Bone marrow (tissue), 2 donors: Measurements from ENCODE around the gene JCAD.
"Not testable (repeated sequence)": the region's sequence is repeated elsewhere in the genome, so short reads cannot be mapped to it uniquely, and the experiment has no call there.

Experiments
- DNase-seq, 2 donors: peaks; one replicate each; lab custom pipeline; 2025; lab: John Stamatoyannopoulos, UW

The JCAD gene

DNA sequence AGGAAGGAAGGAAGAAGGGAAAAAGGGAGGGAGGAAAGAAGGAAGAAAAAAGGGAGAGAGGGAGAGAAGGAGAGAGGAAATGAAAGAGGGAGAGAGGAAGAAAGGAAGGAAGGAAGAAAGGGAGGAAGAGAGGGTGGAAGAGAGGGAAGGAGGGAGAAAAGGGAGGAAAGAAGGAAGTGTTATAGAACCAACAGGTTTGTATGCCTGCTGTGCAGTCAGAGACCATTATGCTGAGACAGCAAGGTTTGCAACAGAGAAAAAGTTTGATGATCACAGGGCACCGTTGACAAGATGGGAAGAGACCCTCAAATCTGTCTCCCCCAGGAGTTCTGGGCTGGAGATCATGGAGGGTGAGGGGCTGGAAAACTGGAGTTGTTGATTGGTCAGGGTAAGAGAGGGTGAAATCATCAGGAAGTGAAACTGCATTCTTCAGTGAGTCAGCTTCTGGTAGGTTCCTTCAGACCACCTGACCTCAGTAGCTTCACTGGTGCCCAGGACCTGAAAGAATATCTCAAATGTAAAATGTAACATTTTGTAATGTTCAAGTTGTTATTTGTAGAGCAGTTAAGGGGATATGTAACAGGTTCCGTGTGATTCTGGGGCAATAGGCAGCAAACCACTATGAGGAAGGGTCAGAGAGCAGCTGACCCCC lies 76.3 kb downstream of the JCAD start:
- no peak for DNase-seq

DNA sequence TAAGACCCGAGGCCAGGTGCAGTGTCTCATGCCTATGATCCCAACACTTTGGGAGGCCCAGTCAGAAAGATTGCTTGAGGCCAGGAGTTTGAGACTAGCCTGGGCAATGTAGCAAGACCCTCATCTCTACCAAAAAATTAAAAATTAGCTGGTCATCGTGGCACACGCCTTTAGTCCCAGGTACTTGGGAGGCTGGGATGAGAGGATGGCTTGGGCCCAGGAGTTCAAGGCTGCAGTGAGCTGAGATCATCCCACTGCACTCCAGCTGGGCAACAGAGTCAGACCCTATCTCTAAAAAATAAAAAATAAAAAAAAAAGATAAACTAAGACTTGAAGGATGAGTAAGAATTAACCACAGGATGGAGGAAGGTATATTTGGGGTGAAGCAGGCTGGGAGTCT lies 77.9 kb downstream of the JCAD start:
- DNase-seq: no peak

- no peak for DNase-seq
Measured at GRCh38 chr10:29980084-29980483, 79.3 kb downstream of the JCAD start.

DNA sequence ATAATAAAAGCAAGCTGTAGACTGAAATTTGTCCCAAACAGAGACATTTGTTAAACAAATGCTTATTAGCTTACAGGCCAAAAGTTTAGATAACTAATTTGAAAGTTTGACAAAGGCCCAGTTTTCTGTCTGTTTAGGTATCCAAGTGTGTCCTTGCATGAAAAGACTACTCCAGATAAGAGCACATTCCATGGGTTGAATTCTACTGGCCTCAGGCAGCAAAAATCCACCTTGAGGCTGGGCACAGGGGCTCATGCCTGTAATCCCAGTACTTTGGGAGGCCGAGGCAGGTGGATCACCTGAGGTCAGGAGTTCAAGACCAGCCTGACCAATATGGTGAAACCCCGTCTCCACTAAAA lies 80.0 kb downstream of the JCAD start:
- DNase-seq: not testable (repeated sequence)

DNA sequence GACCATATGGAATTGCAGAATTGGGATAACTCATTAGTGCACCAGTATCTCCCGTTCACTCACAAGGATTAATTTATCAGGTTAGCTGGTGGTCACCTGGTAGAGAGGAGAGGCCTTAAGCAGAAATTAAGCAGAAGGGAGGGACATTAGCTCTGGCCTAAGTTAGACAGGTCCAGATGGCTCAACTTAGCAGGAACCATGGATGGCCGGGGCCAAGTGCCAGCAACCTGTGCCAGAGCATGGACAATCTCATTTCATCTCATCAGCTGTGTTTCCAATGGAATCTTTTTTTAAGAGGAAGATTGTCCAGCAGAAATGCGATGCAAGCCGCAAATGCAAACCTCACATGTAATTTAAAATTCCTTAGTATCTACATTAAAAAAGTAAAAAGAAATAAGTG lies 82.2 kb downstream of the JCAD start:
- DNase-seq: no peak

DNA sequence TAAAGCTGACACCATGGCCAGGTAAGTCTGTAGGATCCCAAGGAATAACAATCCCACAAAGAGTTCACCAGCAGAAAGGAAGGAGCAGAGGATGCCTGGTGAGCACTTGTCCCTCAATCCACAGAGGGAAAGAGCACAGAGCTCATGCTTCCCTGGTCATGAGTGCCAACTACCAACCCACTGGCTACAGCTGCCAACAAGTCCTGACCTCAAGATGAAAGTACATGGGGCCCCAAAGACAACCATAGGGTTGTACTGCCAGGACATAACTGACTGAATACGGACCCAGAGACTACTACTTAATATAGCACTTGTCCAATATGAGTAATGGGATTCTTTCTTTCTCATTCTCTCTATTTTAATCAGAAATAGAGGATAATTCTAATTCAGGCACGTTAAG lies 83.3 kb downstream of the JCAD start:
- DNase-seq: no peak

DNA sequence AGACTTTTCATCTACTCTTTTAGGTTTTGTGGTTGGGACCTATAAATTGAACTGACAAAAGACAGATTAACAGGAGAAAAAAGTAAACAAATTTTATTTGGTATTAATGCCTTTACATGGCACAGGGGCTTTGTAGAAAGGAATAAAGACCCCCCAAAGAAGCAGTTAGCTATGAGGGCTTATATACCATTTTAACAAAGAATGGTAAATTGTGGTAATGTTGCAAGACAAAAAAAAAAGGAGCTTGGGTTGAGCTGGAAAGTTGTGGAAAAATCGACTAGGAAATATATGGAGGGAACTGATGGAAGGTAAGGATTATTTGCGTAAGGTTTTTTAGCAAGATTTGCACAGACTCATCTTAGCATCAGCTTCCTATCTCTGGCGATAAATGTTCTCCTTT lies 84.6 kb downstream of the JCAD start:
- no peak for DNase-seq

DNA sequence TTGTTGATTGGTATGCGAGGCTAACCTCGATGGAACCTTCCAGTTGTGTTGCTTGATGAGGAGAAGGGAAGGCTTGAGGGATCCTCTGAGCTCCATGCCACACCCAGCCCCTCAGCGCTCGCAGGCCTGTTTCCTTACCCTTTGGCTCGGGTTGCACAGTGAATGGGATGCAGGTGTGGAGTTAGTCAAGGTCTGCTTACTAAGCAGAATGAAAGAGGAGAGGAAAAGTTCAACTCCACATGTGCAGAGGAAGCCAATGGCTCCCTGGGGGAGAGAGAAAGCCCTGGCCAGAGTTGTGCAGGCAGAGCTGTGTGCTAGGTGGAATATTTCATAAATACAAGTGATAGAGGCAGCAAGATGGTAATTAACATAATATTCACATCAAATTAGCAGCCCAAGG lies 85.5 kb downstream of the JCAD start:
- no peak for DNase-seq

DNA sequence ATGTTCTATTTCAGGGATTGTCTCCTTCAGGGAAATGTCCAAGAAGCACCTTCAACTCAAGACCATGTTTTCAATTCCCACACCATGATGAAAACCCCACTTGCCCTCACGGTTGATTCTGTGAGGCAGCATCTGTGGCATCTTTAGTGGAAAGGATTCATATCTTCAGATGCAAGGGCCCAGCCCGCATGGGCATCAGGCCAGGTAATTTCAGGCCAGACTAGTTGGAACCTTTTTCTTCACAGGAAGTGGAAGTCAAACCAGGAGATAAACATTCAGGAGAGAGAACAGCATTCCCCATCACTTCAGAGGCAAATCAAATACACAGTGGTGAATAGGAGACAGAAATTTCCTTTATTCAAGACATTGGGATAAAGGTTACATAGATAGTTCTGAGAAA lies 88.8 kb downstream of the JCAD start:
- no peak for DNase-seq

DNA sequence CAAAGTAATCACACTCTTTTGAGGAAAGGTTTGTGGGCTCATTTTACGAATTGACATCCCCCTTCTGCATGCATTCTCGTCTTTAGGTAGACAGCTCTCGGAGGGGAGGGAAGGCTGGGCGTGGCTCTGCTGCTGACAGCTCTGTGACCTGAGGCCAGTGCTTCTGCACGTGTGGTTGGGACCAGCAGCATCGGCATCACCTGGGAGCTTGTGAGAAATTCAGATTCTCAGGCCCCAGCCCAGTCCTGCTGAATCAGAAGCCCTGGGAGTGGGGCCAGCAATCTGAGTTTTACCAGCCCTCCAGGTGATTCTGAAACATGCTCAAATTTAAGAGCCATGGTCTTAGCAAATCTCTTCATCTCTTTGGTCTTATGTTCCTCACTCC lies 89.4 kb downstream of the JCAD start:
- DNase-seq: no peak

- no peak for DNase-seq
Measured at GRCh38 chr10:29969255-29970011, 90.0 kb downstream of the JCAD start.

- no peak for DNase-seq
Measured at GRCh38 chr10:29968585-29968984, 90.8 kb downstream of the JCAD start.

GRCh38 chr10:29966269-29966668 lies 93.1 kb downstream of the JCAD start:
- no peak for DNase-seq
